ENCODE results near the gene PEX13. TPM values are rescaled to one million over a fixed set of nuclear protein-coding genes. Genes with fewer than 3 reads are reported as not detected.
A peak's percentile ranks its signal among the peaks of the same experiment; 100 is the strongest.

Gene PEX13
- total and polyA plus RNA-seq, 10 of the 15 experiments (the other 5 are each of a cell fraction or from before 2014, with no cell fraction given) = 2.6 to 27.6 (median 17.8) TPM

DNA sequence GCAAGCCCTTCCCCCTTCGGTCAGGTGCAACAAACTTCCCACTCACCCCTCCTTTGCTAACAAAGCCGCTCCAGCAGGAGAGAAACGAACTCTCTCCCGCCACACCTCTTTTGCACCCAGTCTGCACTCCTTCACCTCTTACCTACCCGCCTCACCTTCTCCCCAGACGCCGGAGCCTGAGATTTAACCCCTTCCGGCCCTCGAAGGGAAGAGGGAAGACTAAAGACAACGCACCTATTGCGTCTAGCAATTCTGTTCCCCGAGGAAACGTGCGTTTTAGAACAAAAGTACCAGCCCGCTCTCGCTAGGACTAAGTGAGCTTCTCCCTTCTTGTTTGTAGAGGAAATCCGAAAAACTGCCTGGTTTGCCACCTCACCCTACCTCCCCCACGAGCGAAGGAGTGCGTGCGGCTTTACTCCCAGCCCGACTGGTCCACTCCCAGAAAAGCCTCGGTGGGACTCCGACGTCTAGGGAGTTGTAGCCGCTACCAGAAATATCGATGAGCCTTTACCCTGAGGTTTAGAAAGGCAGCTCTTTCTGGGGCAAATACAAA lies 441 bp upstream of the PEX13 start (continued):
- TF ChIP-seq FOXK2 (IDR thresholded peaks at IDR 0.05) (peak; percentile 77), KLF5 (IDR thresholded peaks at IDR 0.05; ENCODE audit: partially characterized antibody) (peak; percentile 72), CREB1 (IDR thresholded peaks at IDR 0.05; ENCODE audit: low read depth) (peak; percentile 61), IRF4 (IDR thresholded peaks at IDR 0.05; ENCODE audit: low read depth, low read length) (peak; percentile 41; the same call in 1 of the 2 replicates), IKZF2 (IDR thresholded peaks at IDR 0.05) (peak; percentile 51 to 58; a peak in 3 of 4 replicates), ATF7 (IDR thresholded peaks at IDR 0.05; ENCODE audit: low read depth) (peak; percentile 60; the same call in 1 of the 2 replicates), IKZF1 (conservative IDR thresholded peaks at IDR 0.05) (peak; percentile 93), ZNF207 (IDR thresholded peaks at IDR 0.05; ENCODE audit: borderline replicate concordance) (peak; percentile 84; the same call in 1 of the 2 replicates), NBN (IDR thresholded peaks at IDR 0.05) (peak; percentile 93)
- TF ChIP-seq, protein P1, sequence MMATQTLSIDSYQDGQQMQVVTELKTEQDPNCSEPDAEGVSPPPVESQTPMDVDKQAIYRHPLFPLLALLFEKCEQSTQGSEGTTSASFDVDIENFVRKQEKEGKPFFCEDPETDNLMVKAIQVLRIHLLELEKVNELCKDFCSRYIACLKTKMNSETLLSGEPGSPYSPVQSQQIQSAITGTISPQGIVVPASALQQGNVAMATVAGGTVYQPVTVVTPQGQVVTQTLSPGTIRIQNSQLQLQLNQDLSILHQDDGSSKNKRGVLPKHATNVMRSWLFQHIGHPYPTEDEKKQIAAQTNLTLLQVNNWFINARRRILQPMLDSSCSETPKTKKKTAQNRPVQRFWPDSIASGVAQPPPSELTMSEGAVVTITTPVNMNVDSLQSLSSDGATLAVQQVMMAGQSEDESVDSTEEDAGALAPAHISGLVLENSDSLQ (IDR thresholded peaks at IDR 0.05) = peak; percentile 27; the same call in 1 of the 2 replicates

- peak; percentile 73 for FAIRE-seq
- peak overlapping the region; percentile 94 for H3K9ac ChIP-seq (ENCODE audit: control insufficient read depth, insufficient read depth, low read length)
- TF ChIP-seq FOS (IDR thresholded peaks at IDR 0.05; ENCODE audit: borderline replicate concordance, extremely low read depth, insufficient read length) = no peak
- TF ChIP-seq ZBED1 (IDR thresholded peaks at IDR 0.05; ENCODE audit: borderline replicate concordance) = no peak
- TF ChIP-seq ZNF207 (IDR thresholded peaks at IDR 0.05; ENCODE audit: borderline replicate concordance) = no peak
- TF ChIP-seq HDAC6 (IDR thresholded peaks at IDR 0.05; ENCODE audit: unreplicated experiment) = no peak
- TF ChIP-seq, protein P2, sequence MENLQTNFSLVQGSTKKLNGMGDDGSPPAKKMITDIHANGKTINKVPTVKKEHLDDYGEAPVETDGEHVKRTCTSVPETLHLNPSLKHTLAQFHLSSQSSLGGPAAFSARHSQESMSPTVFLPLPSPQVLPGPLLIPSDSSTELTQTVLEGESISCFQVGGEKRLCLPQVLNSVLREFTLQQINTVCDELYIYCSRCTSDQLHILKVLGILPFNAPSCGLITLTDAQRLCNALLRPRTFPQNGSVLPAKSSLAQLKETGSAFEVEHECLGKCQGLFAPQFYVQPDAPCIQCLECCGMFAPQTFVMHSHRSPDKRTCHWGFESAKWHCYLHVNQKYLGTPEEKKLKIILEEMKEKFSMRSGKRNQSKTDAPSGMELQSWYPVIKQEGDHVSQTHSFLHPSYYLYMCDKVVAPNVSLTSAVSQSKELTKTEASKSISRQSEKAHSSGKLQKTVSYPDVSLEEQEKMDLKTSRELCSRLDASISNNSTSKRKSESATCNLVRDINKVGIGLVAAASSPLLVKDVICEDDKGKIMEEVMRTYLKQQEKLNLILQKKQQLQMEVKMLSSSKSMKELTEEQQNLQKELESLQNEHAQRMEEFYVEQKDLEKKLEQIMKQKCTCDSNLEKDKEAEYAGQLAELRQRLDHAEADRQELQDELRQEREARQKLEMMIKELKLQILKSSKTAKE (IDR thresholded peaks at IDR 0.05; ENCODE audit: low read depth, poor library complexity, severe bottlenecking) = no peak
- no peak for TF ChIP-seq BCLAF1 (IDR thresholded peaks at IDR 0.05)
- no peak for TF ChIP-seq ATF7 (IDR thresholded peaks at IDR 0.05; ENCODE audit: low read depth)
- no peak for TF ChIP-seq MTA2 (IDR thresholded peaks at IDR 0.05; ENCODE audit: low read depth)
- TF ChIP-seq POLR2A (IDR thresholded peaks at IDR 0.05; ENCODE audit: low read depth, low read length) = no peak
Measured at GRCh38 chr2:61018318-61018755, 817 bp downstream of the PEX13 start.

More at GRCh38 chr2:61018318-61018755, 817 bp downstream of the PEX13 start:
- WGBS (ENCODE audit: insufficient coverage, insufficient replicate concordance, low lambda C conversion rate, missing lambda C conversion rate) = 1% methylated on average over 7 of the region's 7 CpGs
- Histone ChIP-seq H3K9me3 (replicated peaks; ENCODE audit: control insufficient read depth, insufficient read depth, low read length) (peaks cover 9% of the 10 kb centered on the region; the same call in 2 of the 3 replicates), H3K36me3 (ENCODE audit: control insufficient read depth in 2 of 2, insufficient read depth in 2 of 2, low read length in 1 of 2) (peaks cover 0 to 5% of the 10 kb centered on the region in 2 experiments; a peak in 2 of 4 replicates), H3K4me1 (ENCODE audit: control insufficient read depth, insufficient read depth, low read length) (no peaks in the 10 kb centered on the region), H3K27ac (ENCODE audit: control insufficient read depth, insufficient read depth) (peak overlapping the region; percentile 96; the same call in 1 of the 2 replicates), H2AFZ (ENCODE audit: control insufficient read depth, low read depth, low read length) (peak overlapping the region; percentile 97), H3K79me2 (ENCODE audit: control insufficient read depth, insufficient read depth, low read length) (peaks cover 55% of the 10 kb centered on the region), H3K27me3 (replicated peaks in 1 of 2; ENCODE audit: control insufficient read depth in 2 of 2, insufficient read depth in 2 of 2, low read length in 1 of 2) (no peaks in the 10 kb centered on the region), H3K4me2 (ENCODE audit: control insufficient read depth, insufficient read depth) (peak overlapping the region; percentile 19), H4K20me1 (ENCODE audit: control insufficient read depth, insufficient read depth) (no peaks in the 10 kb centered on the region), H3K4me3 (peak overlapping the region; percentile 97)
- ChIA-PET RAD21 (ENCODE audit: unreplicated experiment) (interaction anchor here (0.6 to 1.5 kb wide), 3 partner anchors 46 to 262 kb away, joined by 3 to 4 read pairs (median 4); partner anchors contain the start of gene PAPOLG), SMC1A (ENCODE audit: uncharacterized antibody, unreplicated experiment) (interaction anchor here (0.9 kb wide), 1 partner anchor 520 kb away, joined by 3 read pairs; no protein-coding TSS in a partner anchor), POLR2A (no interaction called here), CTCF (interaction anchor here (0.6 kb wide), 1 partner anchor 13 kb away, joined by 3 read pairs; no protein-coding TSS in a partner anchor)
- BruUV-seq (replicated peaks) = no TSS peak
- DNase-seq (ENCODE audit: low read depth, low spot score) (no peak), ATAC-seq (0 out of 3 replicates have a peak, but pooled peaks have one; percentile 5)
- in situ Hi-C loops (cut with MboI) = no loop called here
- intact Hi-C loops (cut with micrococcal nuclease; ENCODE audit: unreplicated experiment) = loop anchor here (5.0 kb wide), 1 partner anchor 49 kb away; the partner anchor contains the start of gene SANBR

All from GM12878 (cell line).